Measurements from ENCODE around the gene TMEM214. TPM values are rescaled to one million over a fixed set of nuclear protein-coding genes. Genes with fewer than 3 reads are reported as not detected.

TMEM214 gene
- total and polyA plus RNA-seq, 4 experiments from 2014 or later = 25.6 to 99.8 (median 65.9) TPM

GRCh38 chr2:27019459-27019858 lies 13.3 kb upstream of the TMEM214 start:
- POLR2A ChIA-PET (ENCODE audit: partially characterized antibody) = no interaction called here
- intact Hi-C loops (cut with micrococcal nuclease) = no loop called here

DNA sequence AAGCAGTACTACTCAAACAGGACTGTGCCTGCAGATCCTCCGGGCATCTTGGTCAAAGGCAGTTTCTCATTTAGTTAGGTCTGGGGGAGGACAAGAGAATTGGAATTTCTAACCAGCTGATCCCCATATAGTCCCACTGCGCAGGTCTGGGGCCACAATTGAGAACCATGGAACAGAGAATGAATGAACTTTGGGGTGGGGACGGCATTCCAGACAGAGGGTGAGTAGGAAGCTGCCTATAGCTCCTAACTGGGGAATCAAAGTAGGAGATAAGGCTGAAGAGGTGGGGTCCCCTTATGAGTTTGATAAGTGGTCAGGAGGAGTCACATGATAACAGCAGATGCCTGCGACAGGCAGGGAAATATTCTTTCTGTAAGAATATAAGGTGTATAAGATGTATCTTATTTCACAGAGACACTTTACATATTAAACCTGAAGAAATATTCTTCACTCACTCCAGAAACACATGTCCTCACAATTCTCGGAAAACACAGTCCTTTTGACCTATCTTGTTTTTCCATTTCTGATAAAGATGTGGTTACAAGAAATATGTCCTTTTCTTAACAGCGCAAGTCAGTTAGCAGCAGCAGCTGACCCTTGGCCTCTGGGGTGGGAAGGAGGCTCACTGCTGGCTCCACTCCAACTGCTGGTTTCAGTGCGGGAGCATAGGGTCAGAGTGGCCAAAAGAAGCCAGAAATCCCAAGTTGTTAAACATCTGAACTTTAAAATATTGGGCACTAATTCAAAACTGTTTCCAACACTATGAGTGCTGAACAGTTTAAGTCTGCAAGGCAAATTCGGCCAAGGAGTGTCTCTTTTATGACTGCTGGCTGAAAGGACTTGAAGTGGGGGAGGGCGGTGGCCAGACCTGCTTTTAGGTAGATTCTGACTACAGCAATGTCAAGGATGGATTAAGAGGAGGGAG lies 12.6 kb upstream of the TMEM214 start:
- H3K27ac Mint-ChIP-seq = no peak overlapping the region
- intact Hi-C loops (cut with micrococcal nuclease) = no loop called here
- no peak overlapping the region for H3K4me3 ChIP-seq (ENCODE audit: low read length in 2 of 2)
- no peaks in the 10 kb centered on the region for H3K27me3 ChIP-seq (ENCODE audit: insufficient read depth, low read length)
- H3K9me3 ChIP-seq (ENCODE audit: control insufficient read depth in 1 of 2, low read length in 2 of 2) = no peaks in the 10 kb centered on the region
- no peaks in the 10 kb centered on the region for H3K4me1 Mint-ChIP-seq
- CTCF ChIA-PET (ENCODE audit: partially characterized antibody) = interaction anchor here (6.1 kb wide), 1 partner anchor 58 kb away, joined by 68 read pairs; no protein-coding TSS in a partner anchor
- DNase-seq = no peak
- H3K4me1 ChIP-seq (ENCODE audit: insufficient read depth, low read length) = no peaks in the 10 kb centered on the region
- H3K36me3 ChIP-seq (ENCODE audit: insufficient read depth, low read length) = peaks cover 6% of the 10 kb centered on the region
- no peaks in the 10 kb centered on the region for H3K27me3 Mint-ChIP-seq
- POLR2A ChIA-PET (ENCODE audit: partially characterized antibody) = no interaction called here
- peaks cover 3 to 6% of the 10 kb centered on the region in 2 donors for H3K36me3 Mint-ChIP-seq
- no peaks in the 10 kb centered on the region for H3K9me3 Mint-ChIP-seq
- no peak overlapping the region for H3K27ac ChIP-seq (ENCODE audit: low read depth, low read length)
- no peak overlapping the region for H3K4me3 Mint-ChIP-seq

More at GRCh38 chr2:27019459-27019858, 13.3 kb upstream of the TMEM214 start:
- Mint-ChIP-seq H3K27me3 (no peaks in the 10 kb centered on the region), H3K27ac (no peak overlapping the region), H3K36me3 (peaks cover 3 to 4% of the 10 kb centered on the region in 2 donors), H3K9me3 (no peaks in the 10 kb centered on the region), H3K4me3 (no peak overlapping the region), H3K4me1 (no peaks in the 10 kb centered on the region)
- no peaks in the 10 kb centered on the region for H3K9me3 ChIP-seq (ENCODE audit: control insufficient read depth in 1 of 2, low read length in 2 of 2)
- CTCF ChIA-PET (ENCODE audit: partially characterized antibody) = interaction anchor here (6.1 kb wide), 1 partner anchor 57 kb away, joined by 68 read pairs; no protein-coding TSS in a partner anchor
- H3K27me3 ChIP-seq (ENCODE audit: insufficient read depth, low read length) = no peaks in the 10 kb centered on the region
- no peak for DNase-seq
- H3K4me3 ChIP-seq (ENCODE audit: low read length in 2 of 2) = no peak overlapping the region
- H3K27ac ChIP-seq (ENCODE audit: low read depth, low read length) = no peak overlapping the region
- H3K36me3 ChIP-seq (ENCODE audit: insufficient read depth, low read length) = peaks cover 6% of the 10 kb centered on the region
- H3K4me1 ChIP-seq (ENCODE audit: insufficient read depth, low read length) = no peaks in the 10 kb centered on the region

- Mint-ChIP-seq H3K36me3 (peaks cover 3 to 9% of the 10 kb centered on the region in 2 donors), H3K27me3 (no peaks in the 10 kb centered on the region), H3K27ac (no peak overlapping the region), H3K9me3 (no peaks in the 10 kb centered on the region), H3K4me3 (no peak overlapping the region), H3K4me1 (no peaks in the 10 kb centered on the region)
- H3K4me1 ChIP-seq (ENCODE audit: insufficient read depth, low read length) = no peaks in the 10 kb centered on the region
- no peak for DNase-seq
- intact Hi-C loops (cut with micrococcal nuclease) = no loop called here
- ChIA-PET CTCF (ENCODE audit: partially characterized antibody) (no interaction called here), POLR2A (ENCODE audit: partially characterized antibody) (interaction anchor here (1.1 kb wide), 1 partner anchor 28 kb away, joined by 3 read pairs; no protein-coding TSS in a partner anchor)
- no peaks in the 10 kb centered on the region for H3K27me3 ChIP-seq (ENCODE audit: insufficient read depth, low read length)
- no peak overlapping the region for H3K4me3 ChIP-seq (ENCODE audit: low read length in 2 of 2)
- no peak overlapping the region for H3K27ac ChIP-seq (ENCODE audit: low read depth, low read length)
- peaks cover 6% of the 10 kb centered on the region for H3K36me3 ChIP-seq (ENCODE audit: insufficient read depth, low read length)
- no peaks in the 10 kb centered on the region for H3K9me3 ChIP-seq (ENCODE audit: control insufficient read depth in 1 of 2, low read length in 2 of 2)
Measured at GRCh38 chr2:27021253-27022049, 11.3 kb upstream of the TMEM214 start.

- POLR2A ChIA-PET (ENCODE audit: partially characterized antibody) = no interaction called here
- Histone ChIP-seq H3K27ac (ENCODE audit: low read depth, low read length) (no peak overlapping the region), H3K4me3 (ENCODE audit: low read length in 2 of 2) (no peak overlapping the region), H3K36me3 (ENCODE audit: insufficient read depth, low read length) (peaks cover 6% of the 10 kb centered on the region), H3K27me3 (ENCODE audit: insufficient read depth, low read length) (no peaks in the 10 kb centered on the region), H3K4me1 (ENCODE audit: insufficient read depth, low read length) (no peaks in the 10 kb centered on the region), H3K9me3 (ENCODE audit: control insufficient read depth in 1 of 2, low read length in 2 of 2) (no peaks in the 10 kb centered on the region)
- Mint-ChIP-seq H3K9me3 (no peaks in the 10 kb centered on the region), H3K4me1 (peaks cover 0 to 1% (median 0%) of the 10 kb centered on the region in 4 donors), H3K36me3 (peaks cover 3 to 14% of the 10 kb centered on the region in 2 donors), H3K27me3 (no peaks in the 10 kb centered on the region), H3K27ac (no peak overlapping the region), H3K4me3 (no peak overlapping the region)
- DNase-seq = no peak
- intact Hi-C loops (cut with micrococcal nuclease) = no loop called here
- CTCF ChIA-PET (ENCODE audit: partially characterized antibody) = interaction anchor here (1.5 kb wide), 1 partner anchor 62 kb away, joined by 3 read pairs; no protein-coding TSS in a partner anchor
Measured at GRCh38 chr2:27023740-27024139, 9.0 kb upstream of the TMEM214 start.

DNA sequence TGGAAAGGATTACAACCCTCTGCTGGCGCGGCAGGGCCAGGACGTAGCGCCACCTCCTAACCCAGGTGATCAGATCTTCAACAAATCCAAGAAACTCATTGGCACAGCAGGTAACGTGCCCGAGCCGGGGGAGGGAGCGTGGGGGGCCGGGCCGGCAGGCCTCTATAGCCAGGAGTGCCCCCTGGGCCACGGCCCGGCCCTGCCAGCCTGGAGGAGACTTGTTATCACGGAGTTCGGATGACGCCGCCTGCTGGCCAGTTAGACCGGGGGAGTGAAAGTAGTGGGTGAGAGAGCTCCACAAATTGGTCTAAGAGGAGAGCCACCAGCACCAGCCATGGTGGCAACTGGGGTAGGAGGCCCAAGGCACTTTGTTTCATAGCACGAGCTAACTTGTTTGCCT lies 8.6 kb upstream of the TMEM214 start:
- CTCF ChIA-PET (ENCODE audit: partially characterized antibody) = no interaction called here

GRCh38 chr2:27024812-27025211 lies 8.0 kb upstream of the TMEM214 start:
- H3K27ac ChIP-seq (ENCODE audit: low read depth, low read length) = no peak overlapping the region
- H3K9me3 Mint-ChIP-seq = no peaks in the 10 kb centered on the region
- H3K36me3 ChIP-seq (ENCODE audit: insufficient read depth, low read length) = peaks cover 6% of the 10 kb centered on the region
- intact Hi-C loops (cut with micrococcal nuclease) = no loop called here
- no peaks in the 10 kb centered on the region for H3K27me3 Mint-ChIP-seq
- H3K4me1 ChIP-seq (ENCODE audit: insufficient read depth, low read length) = no peaks in the 10 kb centered on the region
- peaks cover 3 to 20% of the 10 kb centered on the region in 2 donors for H3K36me3 Mint-ChIP-seq
- ChIA-PET CTCF (ENCODE audit: partially characterized antibody) (no interaction called here), POLR2A (ENCODE audit: partially characterized antibody) (no interaction called here)
- H3K4me1 Mint-ChIP-seq = peaks cover 0 to 8% (median 5%) of the 10 kb centered on the region in 4 donors
- H3K27ac Mint-ChIP-seq = no peak overlapping the region
- DNase-seq = no peak
- H3K9me3 ChIP-seq (ENCODE audit: control insufficient read depth in 1 of 2, low read length in 2 of 2) = no peaks in the 10 kb centered on the region
- H3K4me3 Mint-ChIP-seq = no peak overlapping the region
- H3K27me3 ChIP-seq (ENCODE audit: insufficient read depth, low read length) = no peaks in the 10 kb centered on the region
- H3K4me3 ChIP-seq (ENCODE audit: low read length in 2 of 2) = no peak overlapping the region

More for the DNA sequence above, 8.6 kb upstream of the TMEM214 start:
- no peaks in the 10 kb centered on the region for H3K27me3 ChIP-seq (ENCODE audit: insufficient read depth, low read length)
- no peak overlapping the region for H3K4me3 ChIP-seq (ENCODE audit: low read length in 2 of 2)
- H3K9me3 ChIP-seq (ENCODE audit: control insufficient read depth in 1 of 2, low read length in 2 of 2) = no peaks in the 10 kb centered on the region
- no peak for DNase-seq
- Mint-ChIP-seq H3K4me3 (no peak overlapping the region), H3K27me3 (no peaks in the 10 kb centered on the region), H3K4me1 (peaks cover 0 to 2% (median under 1%) of the 10 kb centered on the region in 4 donors), H3K36me3 (peaks cover 3 to 14% of the 10 kb centered on the region in 2 donors), H3K27ac (no peak overlapping the region), H3K9me3 (no peaks in the 10 kb centered on the region)
- H3K27ac ChIP-seq (ENCODE audit: low read depth, low read length) = no peak overlapping the region
- intact Hi-C loops (cut with micrococcal nuclease) = no loop called here
- no peaks in the 10 kb centered on the region for H3K4me1 ChIP-seq (ENCODE audit: insufficient read depth, low read length)
- peaks cover 6% of the 10 kb centered on the region for H3K36me3 ChIP-seq (ENCODE audit: insufficient read depth, low read length)
- POLR2A ChIA-PET (ENCODE audit: partially characterized antibody) = no interaction called here

DNA sequence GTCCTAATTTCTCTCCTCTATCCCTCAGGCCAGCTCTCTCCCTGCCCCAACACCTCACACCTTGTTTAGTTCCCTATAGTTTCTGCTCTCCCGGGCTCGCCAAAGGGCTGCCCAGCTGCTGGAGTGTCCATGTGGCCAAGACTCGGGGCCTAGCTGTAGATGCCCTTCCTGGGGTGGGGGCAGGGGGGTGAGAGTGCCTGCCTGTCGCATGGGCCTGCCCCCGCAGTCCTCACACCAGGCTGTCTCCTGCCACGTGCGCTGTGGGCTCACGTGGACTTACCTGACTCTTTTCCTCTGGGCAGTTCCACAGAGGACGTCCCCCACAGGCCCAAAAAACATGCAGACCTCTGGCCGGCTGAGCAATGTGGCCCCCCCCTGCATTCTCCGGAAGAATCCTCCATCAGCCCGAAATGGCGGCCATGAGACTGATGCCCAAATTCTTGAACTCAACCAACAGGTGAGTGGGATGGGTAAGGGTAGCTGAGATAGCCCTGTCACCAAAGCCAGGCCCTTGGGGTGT lies 7.4 kb upstream of the TMEM214 start:
- POLR2A ChIA-PET (ENCODE audit: partially characterized antibody) = no interaction called here

More for the DNA sequence above, 7.4 kb upstream of the TMEM214 start:
- Histone ChIP-seq H3K4me1 (ENCODE audit: insufficient read depth, low read length) (no peaks in the 10 kb centered on the region), H3K4me3 (ENCODE audit: low read length in 2 of 2) (no peak overlapping the region), H3K27ac (ENCODE audit: low read depth, low read length) (no peak overlapping the region), H3K27me3 (ENCODE audit: insufficient read depth, low read length) (no peaks in the 10 kb centered on the region), H3K36me3 (ENCODE audit: insufficient read depth, low read length) (peaks cover 6% of the 10 kb centered on the region), H3K9me3 (ENCODE audit: control insufficient read depth in 1 of 2, low read length in 2 of 2) (no peaks in the 10 kb centered on the region)
- Mint-ChIP-seq H3K4me1 (peaks cover under 1 to 12% (median 10%) of the 10 kb centered on the region in 4 donors), H3K27me3 (no peaks in the 10 kb centered on the region), H3K27ac (no peak overlapping the region), H3K4me3 (no peak overlapping the region), H3K9me3 (no peaks in the 10 kb centered on the region), H3K36me3 (peaks cover 3 to 20% of the 10 kb centered on the region in 2 donors)
- CTCF ChIA-PET (ENCODE audit: partially characterized antibody) = no interaction called here
- intact Hi-C loops (cut with micrococcal nuclease) = no loop called here
- DNase-seq = no peak
